ENCODE results near the gene TRAPPC10. TPM values are rescaled to one million over a fixed set of nuclear protein-coding genes. Genes with fewer than 3 reads are reported as not detected.

The TRAPPC10 gene
- total and polyA plus RNA-seq, 2 of the 8 experiments (the other 6 are each of a cell fraction or from before 2014, with no cell fraction given), result 18.5 to 29.8 TPM

DNA sequence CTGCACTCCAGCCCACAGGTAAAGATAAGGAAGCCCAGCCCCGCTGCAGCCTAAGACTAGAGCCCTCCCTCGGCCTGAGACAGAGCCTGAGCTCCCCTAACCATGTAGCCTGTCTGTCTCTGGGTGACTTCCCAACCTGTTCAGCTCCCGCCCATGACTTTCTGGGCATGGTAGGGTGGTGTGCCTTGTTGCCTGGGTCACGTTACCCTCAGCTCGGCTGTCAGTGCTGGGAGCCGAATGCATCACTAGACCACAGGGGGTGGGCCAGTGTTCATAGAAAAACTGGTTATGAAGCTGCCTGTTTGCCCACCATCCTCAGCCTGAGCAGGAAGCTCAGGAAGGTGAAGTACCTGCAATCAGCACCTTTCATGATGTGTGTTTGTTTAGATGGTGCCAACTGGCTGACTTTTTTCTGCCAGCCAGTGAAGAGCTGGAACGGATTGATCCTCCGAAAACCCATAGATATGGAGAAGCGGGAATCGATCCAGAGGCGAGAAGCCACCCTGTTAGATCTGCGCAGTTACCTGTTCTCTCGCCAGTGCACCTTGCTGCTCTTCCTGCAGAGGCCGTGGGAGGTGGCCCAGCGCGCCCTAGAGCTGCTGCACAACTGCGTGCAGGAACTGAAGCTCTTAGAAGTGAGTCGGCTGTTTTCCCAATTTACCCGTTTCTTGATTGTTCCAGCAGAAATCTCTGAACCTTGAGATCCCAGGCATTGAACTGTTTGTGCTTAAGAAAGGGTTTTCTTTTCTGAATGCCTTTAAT, 51.2 kb downstream of the TRAPPC10 start:
- no peak overlapping the region for H3K23ac ChIP-seq (ENCODE audit: insufficient read length)
- DNase-seq (ENCODE audit: low read depth in 1 of 2, low spot score in 2 of 2) (no peak), FAIRE-seq (no peak)
- no peak overlapping the region; the same call in 1 of the 2 replicates for H4K8ac ChIP-seq (ENCODE audit: extremely low read depth, insufficient read depth, low read length)
- H3K36me3 ChIP-seq (ENCODE audit: control insufficient read depth in 2 of 4, insufficient read depth in 4 of 4, low read length in 3 of 4), result peaks cover 5 to 37% (median 16%) of the 10 kb centered on the region in 4 experiments; a peak in 4 of 8 replicates
- no peak overlapping the region; the same call in 1 of the 2 replicates for H2BK5ac ChIP-seq (ENCODE audit: low read depth, low read length)
- ChIA-PET CTCF (ENCODE audit: partially characterized antibody) (interaction anchor here (1.1 to 1.7 kb wide), 3 partner anchors 11 to 88 kb away, joined by 3 to 12 read pairs (median 6); no protein-coding TSS in a partner anchor), POLR2A (ENCODE audit: partially characterized antibody) (interaction anchor here (1.5 to 1.6 kb wide), 2 partner anchors 23 to 25 kb away, joined by 3 to 4 read pairs; no protein-coding TSS in a partner anchor)
- H3K9me3 ChIP-seq (ENCODE audit: insufficient read depth in 2 of 2, low read depth in 1 of 2, low read length in 1 of 2), result no peaks in the 10 kb centered on the region
- no peak overlapping the region for H2BK12ac ChIP-seq (ENCODE audit: low read depth, low read length)
- no peaks in the 10 kb centered on the region for H3K23me2 ChIP-seq (ENCODE audit: low read depth, low read length)
- H4K5ac ChIP-seq (ENCODE audit: insufficient read length, low read depth, low read length), result no peak overlapping the region
- no peak overlapping the region for H3K14ac ChIP-seq (ENCODE audit: insufficient read length)
- H3K79me1 ChIP-seq (ENCODE audit: low read depth, low read length), result peaks cover 4% of the 10 kb centered on the region; the same call in 1 of the 2 replicates
- no peak overlapping the region for H2AFZ ChIP-seq (ENCODE audit: low read length)
- H4K91ac ChIP-seq (replicated peaks; ENCODE audit: insufficient read length, low read length), result no peak overlapping the region
- H3K79me2 ChIP-seq (ENCODE audit: control insufficient read depth in 1 of 2, insufficient read depth in 2 of 2, low read length in 2 of 2), result 0 out of 4 replicates have a peak, but pooled peaks cover 0 to 2% of the 10 kb centered on the region in 2 experiments
- no peak overlapping the region for H2AK5ac ChIP-seq (ENCODE audit: low read depth, low read length)
- H3K27ac ChIP-seq (ENCODE audit: low read depth, low read length), result no peak overlapping the region
- H3K4me1 ChIP-seq (replicated peaks in 1 of 4; ENCODE audit: control insufficient read depth in 3 of 4, insufficient read depth in 4 of 4, low read length in 3 of 4), result no peaks in the 10 kb centered on the region; a peak in 1 of 7 replicates
- no peak overlapping the region for H2BK20ac ChIP-seq (ENCODE audit: low read length)
- H3K56ac ChIP-seq (replicated peaks; ENCODE audit: insufficient read length, low read depth, low read length), result no peak overlapping the region
- 92% methylated on average over 19 of the region's 19 CpGs; no CpG with 5 or more reads in 1 of the 2 experiments for WGBS, 2 experiments (ENCODE audit: extremely low coverage in 1 of 2, insufficient coverage in 1 of 2, insufficient read length in 1 of 2, insufficient replicate concordance in 2 of 2, low coverage in 1 of 2, low lambda C conversion rate in 2 of 2, missing lambda C conversion rate in 1 of 2)
- no peak overlapping the region for H3K4me3 ChIP-seq (ENCODE audit: extremely low read depth in 1 of 4, insufficient read depth in 2 of 4, low read depth in 3 of 4, low read length in 4 of 4)
- no peak overlapping the region for H3K18ac ChIP-seq (ENCODE audit: extremely low read depth, low read length)
- no peak overlapping the region for H3K9ac ChIP-seq (replicated peaks in 1 of 4; ENCODE audit: extremely low read depth in 1 of 4, low read depth in 3 of 4, low read length in 3 of 4)
- H3K4ac ChIP-seq (replicated peaks; ENCODE audit: insufficient read length, low read depth, low read length), result no peak overlapping the region
- H3K4me2 ChIP-seq (ENCODE audit: insufficient read depth in 1 of 2, low read depth in 2 of 2, low read length in 2 of 2), result no peak overlapping the region
- H2BK15ac ChIP-seq (ENCODE audit: low read length), result no peak overlapping the region
- H2BK120ac ChIP-seq (replicated peaks; ENCODE audit: low read depth, low read length), result no peak overlapping the region
- no peaks in the 10 kb centered on the region for H3K27me3 ChIP-seq (replicated peaks in 1 of 4; ENCODE audit: control insufficient read depth in 3 of 4, extremely low read depth in 1 of 4, insufficient read depth in 3 of 4, low read length in 3 of 4)
- peaks cover 5 to 10% of the 10 kb centered on the region in 2 experiments for H4K20me1 ChIP-seq (replicated peaks in 1 of 2; ENCODE audit: control insufficient read depth in 1 of 2, insufficient read depth in 2 of 2, low read length in 2 of 2)
- no peak for TF ChIP-seq GTF2F1 (IDR thresholded peaks at IDR 0.05; ENCODE audit: borderline replicate concordance, low read depth, low read length)
- no peak for TF ChIP-seq CEBPB (IDR thresholded peaks at IDR 0.05; ENCODE audit: low read depth, low read length)
- TF ChIP-seq NRF1 (IDR thresholded peaks at IDR 0.05; ENCODE audit: low read depth, low read length), result no peak
- no peak for TF ChIP-seq EP300 (IDR thresholded peaks at IDR 0.05; ENCODE audit: borderline replicate concordance in 1 of 2, low read depth in 2 of 2, low read length in 2 of 2)
- no peak for TF ChIP-seq TEAD4 (IDR thresholded peaks at IDR 0.05; ENCODE audit: low read depth, low read length)
- no peak for TF ChIP-seq TBP (IDR thresholded peaks at IDR 0.05; ENCODE audit: low read depth, low read length)
- no peak for TF ChIP-seq KDM1A (IDR thresholded peaks at IDR 0.05; ENCODE audit: borderline replicate concordance, low read length)
- TF ChIP-seq SUZ12 (IDR thresholded peaks at IDR 0.05; ENCODE audit: low read length), result no peak
- no peak for TF ChIP-seq SIRT6 (IDR thresholded peaks at IDR 0.05; ENCODE audit: low read length)
- TF ChIP-seq NANOG (IDR thresholded peaks at IDR 0.05; ENCODE audit: insufficient read depth, low read depth, low read length, poor library complexity, severe bottlenecking), result no peak
- no peak for TF ChIP-seq GABPA (IDR thresholded peaks at IDR 0.05; ENCODE audit: borderline replicate concordance, insufficient read depth, low read length)
- TF ChIP-seq PHF8 (conservative IDR thresholded peaks at IDR 0.05; ENCODE audit: low read depth, low read length), result no peak
